ENCODE data around the gene IL24. TPM values are rescaled to one million over a fixed set of nuclear protein-coding genes. Genes with fewer than 3 reads are reported as not detected.

The IL24 gene
- polyA plus RNA-seq, 3 donors, result 0.16 TPM; not detected in 2

- peak overlapping the region; percentile 83 for H2AFZ ChIP-seq (ENCODE audit: insufficient read depth, low read depth, low read length, poor library complexity, severe bottlenecking)
- peak overlapping the region; percentile 73 to 90 for H3K4me3 Mint-ChIP-seq
- DNase-seq, result peak; percentile 54 to 87 (median 78)
Measured at GRCh38 chr1:206859082-206859521, 38.1 kb upstream of the IL24 start.

GRCh38 chr1:206860165-206860564, 37.1 kb upstream of the IL24 start:
- DNase-seq, result no peak
- peaks cover 21% of the 10 kb centered on the region for H3K4me1 Mint-ChIP-seq
- H3K27me3 Mint-ChIP-seq (ENCODE audit: low read depth in 3 of 3), result peaks cover 12 to 19% (median 15%) of the 10 kb centered on the region in 3 donors
- intact Hi-C loops (cut with micrococcal nuclease), result no loop called here
- Histone ChIP-seq H3K4me3 (replicated peaks in 1 of 3; ENCODE audit: low read depth in 2 of 3, low read length in 3 of 3) (no peak overlapping the region), H3K9ac (ENCODE audit: insufficient read depth, low read length, poor library complexity, severe bottlenecking) (no peak overlapping the region), H3K4me1 (ENCODE audit: control insufficient read depth in 1 of 2, insufficient read depth in 2 of 2, low read length in 2 of 2) (peaks cover 12 to 14% of the 10 kb centered on the region in 2 donors), H3K79me2 (ENCODE audit: insufficient read depth, low read length) (no peaks in the 10 kb centered on the region), H3K36me3 (replicated peaks in 1 of 2; ENCODE audit: control insufficient read depth in 1 of 2, insufficient read depth in 2 of 2, low read length in 2 of 2) (no peaks in the 10 kb centered on the region), H2AFZ (ENCODE audit: insufficient read depth, low read depth, low read length, poor library complexity, severe bottlenecking) (no peak overlapping the region), H3K27me3 (ENCODE audit: control insufficient read depth in 2 of 2, insufficient read depth in 2 of 2, low read length in 2 of 2) (peaks cover 8 to 10% of the 10 kb centered on the region in 2 donors), H3K9me3 (replicated peaks in 1 of 2; ENCODE audit: control insufficient read depth in 1 of 2, insufficient read depth in 1 of 2, low read length in 2 of 2) (no peaks in the 10 kb centered on the region), H4K20me1 (ENCODE audit: insufficient read depth, low read length) (no peaks in the 10 kb centered on the region), H3K4me2 (replicated peaks; ENCODE audit: extremely low read depth, low read length, poor library complexity, severe bottlenecking) (no peak overlapping the region), H3K27ac (ENCODE audit: low read depth in 1 of 2, low read length in 2 of 2) (no peak overlapping the region)
- H3K9me3 Mint-ChIP-seq, result peaks cover 0 to 2% (median 0%) of the 10 kb centered on the region in 7 donors
- H3K36me3 Mint-ChIP-seq, result no peaks in the 10 kb centered on the region
- no peak overlapping the region for H3K27ac Mint-ChIP-seq
- H3K4me3 Mint-ChIP-seq, result no peak overlapping the region
- 94% methylated on average over 2 of the region's 4 CpGs for WGBS (ENCODE audit: insufficient coverage)
- no peak for TF ChIP-seq CTCF (IDR thresholded peaks at IDR 0.05)

More at GRCh38 chr1:206859082-206859521, 38.1 kb upstream of the IL24 start:
- H3K27ac Mint-ChIP-seq, result peak overlapping the region; percentile 18 to 81 (median 60)
- 17% methylated on average over 5 of the region's 5 CpGs for WGBS (ENCODE audit: insufficient coverage)
- H3K9me3 Mint-ChIP-seq, result peaks cover 0 to 2% (median 1%) of the 10 kb centered on the region in 7 donors
- H3K4me1 ChIP-seq (ENCODE audit: control insufficient read depth in 1 of 2, insufficient read depth in 2 of 2, low read length in 2 of 2), result peaks cover 12 to 14% of the 10 kb centered on the region in 2 donors
- no peaks in the 10 kb centered on the region for H3K36me3 Mint-ChIP-seq
- no peak for TF ChIP-seq CTCF (IDR thresholded peaks at IDR 0.05)
- intact Hi-C loops (cut with micrococcal nuclease), result no loop called here
- peaks cover 8 to 10% of the 10 kb centered on the region in 2 donors for H3K27me3 ChIP-seq (ENCODE audit: control insufficient read depth in 2 of 2, insufficient read depth in 2 of 2, low read length in 2 of 2)
- peak overlapping the region; percentile 41 for H3K9ac ChIP-seq (ENCODE audit: insufficient read depth, low read length, poor library complexity, severe bottlenecking)
- peak overlapping the region; percentile 78 for H3K4me2 ChIP-seq (replicated peaks; ENCODE audit: extremely low read depth, low read length, poor library complexity, severe bottlenecking)
- peaks cover 18% of the 10 kb centered on the region for H3K4me1 Mint-ChIP-seq
- H3K36me3 ChIP-seq (replicated peaks in 1 of 2; ENCODE audit: control insufficient read depth in 1 of 2, insufficient read depth in 2 of 2, low read length in 2 of 2), result no peaks in the 10 kb centered on the region
- H3K9me3 ChIP-seq (replicated peaks in 1 of 2; ENCODE audit: control insufficient read depth in 1 of 2, insufficient read depth in 1 of 2, low read length in 2 of 2), result no peaks in the 10 kb centered on the region
- H4K20me1 ChIP-seq (ENCODE audit: insufficient read depth, low read length), result no peaks in the 10 kb centered on the region
- H3K4me3 ChIP-seq (replicated peaks in 1 of 3; ENCODE audit: low read depth in 2 of 3, low read length in 3 of 3), result peak overlapping the region; percentile 31 to 77 (median 41)
- H3K27ac ChIP-seq (ENCODE audit: low read depth in 1 of 2, low read length in 2 of 2), result peak overlapping the region in 1 of 2 donors; percentile 83
- peaks cover 11 to 17% (median 12%) of the 10 kb centered on the region in 3 donors for H3K27me3 Mint-ChIP-seq (ENCODE audit: low read depth in 3 of 3)
- no peaks in the 10 kb centered on the region for H3K79me2 ChIP-seq (ENCODE audit: insufficient read depth, low read length)

Data from CD14-positive monocyte (primary cell).